ENCODE results near the gene STK40. TPM values are rescaled to one million over a fixed set of nuclear protein-coding genes. Genes with fewer than 3 reads are reported as not detected.

STK40 gene
- polyA plus RNA-seq, 3 donors = 40.2 to 65.9 (median 55.8) TPM

GRCh38 chr1:36358514-36359084, 27.1 kb downstream of the STK40 start:
- Histone ChIP-seq H2AFZ (ENCODE audit: insufficient read depth, low read depth, low read length, poor library complexity, severe bottlenecking) (no peak overlapping the region), H3K36me3 (replicated peaks in 1 of 2; ENCODE audit: control insufficient read depth in 1 of 2, insufficient read depth in 2 of 2, low read length in 2 of 2) (peaks cover 74 to 97% of the 10 kb centered on the region in 2 donors), H3K9me3 (replicated peaks in 1 of 2; ENCODE audit: control insufficient read depth in 1 of 2, insufficient read depth in 1 of 2, low read length in 2 of 2) (no peaks in the 10 kb centered on the region), H3K4me3 (replicated peaks in 1 of 3; ENCODE audit: low read depth in 2 of 3, low read length in 3 of 3) (no peak overlapping the region), H4K20me1 (ENCODE audit: insufficient read depth, low read length) (peaks cover 86% of the 10 kb centered on the region), H3K27ac (ENCODE audit: low read depth in 1 of 2, low read length in 2 of 2) (no peak overlapping the region), H3K27me3 (ENCODE audit: control insufficient read depth in 2 of 2, insufficient read depth in 2 of 2, low read length in 2 of 2) (no peaks in the 10 kb centered on the region), H3K9ac (ENCODE audit: insufficient read depth, low read length, poor library complexity, severe bottlenecking) (no peak overlapping the region), H3K4me2 (replicated peaks; ENCODE audit: extremely low read depth, low read length, poor library complexity, severe bottlenecking) (no peak overlapping the region), H3K79me2 (ENCODE audit: insufficient read depth, low read length) (peaks cover 15% of the 10 kb centered on the region), H3K4me1 (ENCODE audit: control insufficient read depth in 1 of 2, insufficient read depth in 2 of 2, low read length in 2 of 2) (no peaks in the 10 kb centered on the region)
- no peak for DNase-seq
- Mint-ChIP-seq H3K27ac (peak overlapping the region in 3 of 7 donors; percentile 25 to 78 (median 49)), H3K36me3 (peaks cover 88 to 97% of the 10 kb centered on the region in 2 donors), H3K4me3 (no peak overlapping the region), H3K27me3 (ENCODE audit: low read depth in 3 of 3) (no peaks in the 10 kb centered on the region), H3K4me1 (peaks cover 5% of the 10 kb centered on the region), H3K9me3 (peaks cover 0 to 2% (median 0%) of the 10 kb centered on the region in 7 donors)
- no peak for TF ChIP-seq CTCF (IDR thresholded peaks at IDR 0.05)
- intact Hi-C loops (cut with micrococcal nuclease) = no loop called here
- WGBS (ENCODE audit: insufficient coverage) = 97% methylated on average over 8 of the region's 13 CpGs

GRCh38 chr1:36355811-36356210, 29.9 kb downstream of the STK40 start:
- Histone ChIP-seq H3K9me3 (replicated peaks in 1 of 2; ENCODE audit: control insufficient read depth in 1 of 2, insufficient read depth in 1 of 2, low read length in 2 of 2) (no peaks in the 10 kb centered on the region), H2AFZ (ENCODE audit: insufficient read depth, low read depth, low read length, poor library complexity, severe bottlenecking) (no peak overlapping the region), H3K4me2 (replicated peaks; ENCODE audit: extremely low read depth, low read length, poor library complexity, severe bottlenecking) (no peak overlapping the region), H3K27me3 (ENCODE audit: control insufficient read depth in 2 of 2, insufficient read depth in 2 of 2, low read length in 2 of 2) (no peaks in the 10 kb centered on the region), H3K4me3 (replicated peaks in 1 of 3; ENCODE audit: low read depth in 2 of 3, low read length in 3 of 3) (no peak overlapping the region), H4K20me1 (ENCODE audit: insufficient read depth, low read length) (peaks cover 88% of the 10 kb centered on the region), H3K27ac (ENCODE audit: low read depth in 1 of 2, low read length in 2 of 2) (peak overlapping the region in 1 of 2 donors; percentile 22), H3K36me3 (replicated peaks in 1 of 2; ENCODE audit: control insufficient read depth in 1 of 2, insufficient read depth in 2 of 2, low read length in 2 of 2) (peaks cover 68 to 91% of the 10 kb centered on the region in 2 donors), H3K9ac (ENCODE audit: insufficient read depth, low read length, poor library complexity, severe bottlenecking) (no peak overlapping the region), H3K4me1 (ENCODE audit: control insufficient read depth in 1 of 2, insufficient read depth in 2 of 2, low read length in 2 of 2) (peaks cover 13 to 19% of the 10 kb centered on the region in 2 donors), H3K79me2 (ENCODE audit: insufficient read depth, low read length) (peaks cover 2% of the 10 kb centered on the region)
- DNase-seq = no peak
- H3K36me3 Mint-ChIP-seq = peaks cover 82 to 90% of the 10 kb centered on the region in 2 donors
- WGBS (ENCODE audit: insufficient coverage) = 85% methylated on average over 3 of the region's 4 CpGs
- H3K27me3 Mint-ChIP-seq (ENCODE audit: low read depth in 3 of 3) = no peaks in the 10 kb centered on the region
- H3K27ac Mint-ChIP-seq = peak overlapping the region in 2 of 7 donors; percentile 32 to 36
- no peak overlapping the region for H3K4me3 Mint-ChIP-seq
- no peak for TF ChIP-seq CTCF (IDR thresholded peaks at IDR 0.05)
- peaks cover 25% of the 10 kb centered on the region for H3K4me1 Mint-ChIP-seq
- intact Hi-C loops (cut with micrococcal nuclease) = no loop called here
- H3K9me3 Mint-ChIP-seq = peaks cover 0 to 2% (median 0%) of the 10 kb centered on the region in 7 donors

Measured in CD14-positive monocyte (primary cell).